HEK293T (cell line): ENCODE results near the gene NARS2.

Experiments
- ARNT ChIP-seq: fragments of 450-650 bp; IDR thresholded peaks from 2 replicates; pipeline ENCODE4 v1.6.1; 2017; ENCODE audit warnings: mild to moderate bottlenecking
- BHLHE40 ChIP-seq: fragments of 450-650 bp; IDR thresholded peaks from 2 replicates; pipeline ENCODE4 v1.6.1; 2016; ENCODE audit warnings: mild to moderate bottlenecking, moderate library complexity, borderline replicate concordance
- ELF4 ChIP-seq: fragments of 450-650 bp; IDR thresholded peaks from 2 replicates; pipeline ENCODE4 v1.6.1; 2017; ENCODE audit warnings: antibody characterized with exemption
- FOXA1 ChIP-seq: fragments of 450-650 bp; IDR thresholded peaks from 2 replicates; pipeline ENCODE4 v1.6.1; 2016; ENCODE audit warnings: mild to moderate bottlenecking
- FOXK2 ChIP-seq: fragments of 450-650 bp; IDR thresholded peaks from 2 replicates; pipeline ENCODE4 v1.6.1; 2016; ENCODE audit warnings: mild to moderate bottlenecking
- FOXM1 ChIP-seq: fragments of 450-650 bp; IDR thresholded peaks from 2 replicates; pipeline ENCODE4 v1.6.1; 2017; ENCODE audit warnings: mild to moderate bottlenecking, borderline replicate concordance
- HDGF ChIP-seq: fragments of 450-650 bp; IDR thresholded peaks from 2 replicates; pipeline ENCODE4 v1.6.1; 2017; ENCODE audit warnings: antibody characterized with exemption, borderline replicate concordance
- SP1 ChIP-seq: fragments of 450-650 bp; IDR thresholded peaks from 2 replicates; pipeline ENCODE4 v1.6.1; 2017
- TARDBP ChIP-seq: fragments of 450-650 bp; IDR thresholded peaks from 2 replicates; pipeline ENCODE4 v1.6.1; 2016
- ZNF384 ChIP-seq: fragments of 450-650 bp; IDR thresholded peaks from 2 replicates; pipeline ENCODE4 v1.6.1; 2016
- TF ChIP-seq, protein P1 (sequence below): fragments of 450-650 bp; IDR thresholded peaks from 2 replicates; pipeline ENCODE4 v1.6.1; 2016

GRCh38 chr11:78420255-78420764, 154.4 kb downstream of the NARS2 start:
- no peak for TF ChIP-seq HDGF
- TF ChIP-seq TARDBP = no peak
- no peak for TF ChIP-seq FOXK2
- TF ChIP-seq, protein P1, sequence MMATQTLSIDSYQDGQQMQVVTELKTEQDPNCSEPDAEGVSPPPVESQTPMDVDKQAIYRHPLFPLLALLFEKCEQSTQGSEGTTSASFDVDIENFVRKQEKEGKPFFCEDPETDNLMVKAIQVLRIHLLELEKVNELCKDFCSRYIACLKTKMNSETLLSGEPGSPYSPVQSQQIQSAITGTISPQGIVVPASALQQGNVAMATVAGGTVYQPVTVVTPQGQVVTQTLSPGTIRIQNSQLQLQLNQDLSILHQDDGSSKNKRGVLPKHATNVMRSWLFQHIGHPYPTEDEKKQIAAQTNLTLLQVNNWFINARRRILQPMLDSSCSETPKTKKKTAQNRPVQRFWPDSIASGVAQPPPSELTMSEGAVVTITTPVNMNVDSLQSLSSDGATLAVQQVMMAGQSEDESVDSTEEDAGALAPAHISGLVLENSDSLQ = no peak
- no peak for TF ChIP-seq FOXM1
- TF ChIP-seq ZNF384 = no peak
- TF ChIP-seq BHLHE40 = no peak
- TF ChIP-seq SP1 = no peak
- no peak for TF ChIP-seq ARNT
- TF ChIP-seq FOXA1 = no peak
- no peak for TF ChIP-seq ELF4
